Psoas muscle (tissue), 8 donors: ENCODE results near the gene WNT7A. TPM values are rescaled to one million over a fixed set of nuclear protein-coding genes. Genes with fewer than 3 reads are reported as not detected.

ENCODE experiments used
- ATAC-seq, 4 donors: fragments of 200-7000 bp; cut with Tn5 transposase; one replicate each; pipeline ENCODE4 v1.9.1; 2020; ENCODE audit warnings: moderate library complexity in 3 of 4, mild to moderate bottlenecking in 2 of 4
- DNase-seq, 2 donors: peaks; one replicate each; pipeline ENCODE4 v3.0.0-alpha.2; 2020
- H3K27ac ChIP-seq: fragments of 200-600 bp; one replicate; pipeline ENCODE4 v1.8.0; 2022
- H3K27me3 ChIP-seq, 3 donors: fragments of 200-600 bp in 1 of 3; one replicate each; pipeline versions ENCODE4 v1.6.1 to v1.8.0; 2013 to 2022; ENCODE audit warnings: low read length in 2 of 3, mild to moderate bottlenecking in 2 of 3, moderate library complexity in 1 of 3; ENCODE audit not compliant: insufficient read depth in 3 of 3
- H3K36me3 ChIP-seq, 2 donors: fragments of 200-600 bp in 1 of 2; one replicate each; pipeline versions ENCODE4 v1.6.1 to v1.8.0; 2013 to 2022; ENCODE audit warnings: low read depth in 1 of 2, mild to moderate bottlenecking in 1 of 2, moderate library complexity in 1 of 2; ENCODE audit not compliant: insufficient read depth in 1 of 2
- H3K4me1 ChIP-seq: fragments of 200-600 bp; one replicate; pipeline ENCODE4 v1.8.0; 2022
- H3K4me3 ChIP-seq: fragments of 200-600 bp; one replicate; pipeline ENCODE4 v1.8.0; 2022; ENCODE audit warnings: mild to moderate bottlenecking
- H3K9me3 ChIP-seq: fragments of 200-600 bp; one replicate; pipeline ENCODE4 v1.8.0; 2022
- CTCF ChIP-seq: fragments of 200-600 bp; IDR thresholded peaks from one replicate; pipeline ENCODE4 v1.8.0; 2022; ENCODE audit warnings: antibody characterized with exemption
- WGBS, 3 donors: extraction: QIAGEN DNeasy Blood & Tissue Kit; methylation state at CpG; one replicate each; pipeline versions ENCODE4 v1.1.6 to v1.1.7; 2013; 5-methylcytosine and 5-hydroxymethylcytosine counted together
- intact Hi-C, 2 donors: fragments of 100-400 bp; cut with DNase I; formaldehyde crosslinking; loops; one replicate each; pipeline versions ENCODE4 v1.11.0 to v1.14.2; 2022
- polyA plus RNA-seq, 3 donors: library from polyadenylated mRNA; stranded (reverse); fragments of 200-250 nt; gene quantifications; one replicate each; pipeline ENCODE4 v1.2.3, GENCODE V29; 2013
- total RNA-seq, 4 donors: library from RNA; stranded (reverse); fragmentation: NEBNext Ultra II Directional in 2 of 4; extraction: Animal tissue kit (Norgen Biotek cat#: 25700) in 2 of 4; gene quantifications; one replicate each; pipeline versions ENCODE4 v1.2.1 to v1.2.4, GENCODE V29; 2021 to 2023
- donor health status: healthy with polysubstance abuse.
- donor health status: DM: no; HTN: no; CAD: no; lungs with moderate emphysema.
- donor health status: Bipolar disorder and iron deficiency.
- donor health status: healthy.
- donor health status: DM: yes; HTN: yes; CAD: no.
- donor health status: DM: no; HTN: no; CAD: no.
- donor health status: DM: no; HTN: no; CAD: no.
- donor health status: DM: yes; HTN: yes; CAD: no.

The WNT7A gene
- total and polyA plus RNA-seq, 7 donors = 0.04 TPM; not detected in 6

DNA sequence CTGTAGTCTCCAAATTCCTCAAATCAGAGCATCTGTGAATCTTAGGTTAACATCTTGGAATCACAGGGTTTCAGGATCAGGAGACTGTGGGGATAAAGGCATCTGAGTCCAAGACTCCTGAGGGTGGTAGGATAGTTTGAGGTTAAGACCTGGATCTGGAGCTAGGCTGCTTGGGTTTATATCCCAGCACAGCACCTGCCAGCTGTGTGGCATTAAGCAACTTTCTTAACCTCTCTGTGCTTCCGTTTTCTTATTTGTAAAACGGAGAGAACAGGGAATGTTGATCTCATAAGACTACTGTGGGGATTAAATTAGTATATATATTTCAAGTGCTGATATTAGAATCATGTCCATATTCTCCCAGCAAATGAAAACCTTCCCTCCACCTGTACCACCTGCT, 33.6 kb downstream of the WNT7A start:
- intact Hi-C loops = no loop called here
- 80 to 82% (median 80%) methylated on average over 2 of the region's 2 CpGs for WGBS, 3 donors
- peaks cover 0 to 16% (median 3%) of the 10 kb centered on the region in 3 donors for H3K27me3 ChIP-seq

DNA sequence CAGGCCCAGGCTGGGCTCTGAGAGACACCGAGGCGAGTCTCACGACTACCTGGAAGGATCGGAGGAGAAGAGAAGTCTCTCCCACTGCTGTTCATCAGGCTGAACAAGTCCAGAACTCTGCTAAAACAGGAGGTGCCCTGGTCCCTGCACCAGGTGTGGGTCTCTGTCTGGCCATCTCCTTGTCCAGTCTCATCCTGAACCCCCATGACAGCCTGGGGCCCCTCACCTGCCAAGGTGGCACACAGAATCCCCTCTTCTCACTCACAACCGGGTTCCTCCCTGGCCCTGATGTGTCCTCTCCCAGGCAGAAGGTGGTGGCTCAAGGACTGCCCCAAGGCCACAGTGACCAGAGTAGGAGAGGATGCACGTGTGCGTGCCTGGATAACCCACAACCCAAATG, 34.1 kb downstream of the WNT7A start:
- no peak for ATAC-seq
- no peaks in the 10 kb centered on the region for H3K4me1 ChIP-seq
- H3K27me3 ChIP-seq = peaks cover 0 to 15% (median 3%) of the 10 kb centered on the region in 3 donors
- no peak for DNase-seq
- H3K9me3 ChIP-seq = no peaks in the 10 kb centered on the region
- 82 to 86% (median 85%) methylated on average over 7 of the region's 7 CpGs for WGBS, 3 donors
- no peak for TF ChIP-seq CTCF
- H3K27ac ChIP-seq = no peak overlapping the region
- intact Hi-C loops = no loop called here
- H3K4me3 ChIP-seq = no peak overlapping the region
- H3K36me3 ChIP-seq = no peaks in the 10 kb centered on the region

More for the DNA sequence above, 33.6 kb downstream of the WNT7A start:
- H3K9me3 ChIP-seq = no peaks in the 10 kb centered on the region
- DNase-seq (no peak), ATAC-seq (no peak)
- no peaks in the 10 kb centered on the region for H3K36me3 ChIP-seq
- no peak overlapping the region for H3K4me3 ChIP-seq
- no peak for TF ChIP-seq CTCF
- no peak overlapping the region for H3K27ac ChIP-seq
- H3K4me1 ChIP-seq = no peaks in the 10 kb centered on the region

DNA sequence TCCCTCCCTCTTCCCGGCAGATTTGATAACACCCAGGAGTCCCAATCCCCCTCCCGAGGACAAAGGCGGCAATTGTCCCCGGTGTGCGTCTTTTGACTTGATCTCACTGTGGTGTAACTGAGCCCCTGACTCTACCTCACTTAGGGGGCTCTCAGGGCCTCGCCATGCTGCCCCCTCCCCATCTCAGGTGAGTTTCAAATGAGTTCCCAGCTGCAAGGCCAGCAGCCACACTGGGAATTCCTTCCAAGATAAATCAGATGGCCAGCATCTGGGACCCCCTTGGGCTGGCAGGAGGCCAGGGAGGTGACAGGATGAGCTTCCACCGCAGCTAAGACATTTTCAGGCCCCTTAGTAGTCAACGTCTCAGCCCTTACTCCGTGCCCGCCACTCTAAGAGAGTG, 35.0 kb downstream of the WNT7A start:
- DNase-seq (no peak), ATAC-seq (no peak)
- intact Hi-C loops = no loop called here
- Histone ChIP-seq H3K4me1 (no peaks in the 10 kb centered on the region), H3K36me3 (no peaks in the 10 kb centered on the region), H3K9me3 (no peaks in the 10 kb centered on the region), H3K27ac (no peak overlapping the region), H3K27me3 (peaks cover 0 to 19% (median 3%) of the 10 kb centered on the region in 3 donors), H3K4me3 (no peak overlapping the region)
- WGBS, 3 donors = 56 to 65% (median 56%) methylated on average over 10 of the region's 10 CpGs
- no peak for TF ChIP-seq CTCF

DNA sequence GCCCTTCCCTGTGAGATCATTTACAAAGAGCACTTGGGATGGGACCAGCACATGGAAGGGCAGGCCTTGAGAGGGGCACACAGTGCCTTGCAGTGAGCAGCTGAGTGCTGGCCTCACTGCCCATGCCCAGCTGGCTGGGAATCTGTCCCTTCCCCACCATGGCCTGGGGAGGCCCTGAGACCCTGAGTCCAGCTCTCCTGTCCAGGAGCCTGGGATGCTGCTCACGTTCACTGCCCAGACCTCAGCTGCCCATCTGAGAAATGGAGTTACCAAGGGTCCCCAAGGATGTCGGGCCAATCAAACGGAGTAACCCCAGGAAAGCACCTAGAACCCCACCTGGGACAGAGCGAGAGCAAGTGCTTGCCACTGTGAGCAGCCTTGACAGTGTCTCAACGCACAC, 35.6 kb downstream of the WNT7A start:
- no peaks in the 10 kb centered on the region for H3K4me1 ChIP-seq
- DNase-seq (no peak), ATAC-seq (no peak)
- TF ChIP-seq CTCF = no peak
- no peaks in the 10 kb centered on the region for H3K9me3 ChIP-seq
- no peaks in the 10 kb centered on the region for H3K36me3 ChIP-seq
- no peak overlapping the region for H3K4me3 ChIP-seq
- whole genome bisulfite sequencing, 3 donors = 81 to 94% (median 84%) methylated on average over 5 of the region's 5 CpGs
- intact Hi-C loops = no loop called here
- no peak overlapping the region for H3K27ac ChIP-seq
- H3K27me3 ChIP-seq = peaks cover 0 to 19% (median 3%) of the 10 kb centered on the region in 3 donors

GRCh38 chr3:13843351-13843750, 36.5 kb downstream of the WNT7A start:
- intact Hi-C loops = no loop called here
- Histone ChIP-seq H3K4me3 (no peak overlapping the region), H3K9me3 (no peaks in the 10 kb centered on the region), H3K4me1 (no peaks in the 10 kb centered on the region), H3K36me3 (no peaks in the 10 kb centered on the region), H3K27me3 (peaks cover 0 to 19% (median 3%) of the 10 kb centered on the region in 3 donors), H3K27ac (no peak overlapping the region)
- no peak for TF ChIP-seq CTCF
- ATAC-seq = no peak
- WGBS, 3 donors = 76 to 78% (median 77%) methylated on average over 5 of the region's 5 CpGs
- DNase-seq = no peak
